A673 (cell line): Measurements from ENCODE around the gene MRS2.

Experiments
- CTCF ChIP-seq: fragments of 300-800, 200-600 bp; sonication (generic); conservative IDR thresholded peaks from 2 replicates; pipeline ENCODE4 v1.5.1; 2017; ENCODE audit warnings: low read depth, mild to moderate bottlenecking, antibody characterized with exemption, low read length, moderate library complexity, mixed read lengths
- EZH2 ChIP-seq: fragments of 200-600 bp; sonication (generic); IDR thresholded peaks from 2 replicates; pipeline ENCODE4 v1.6.1; 2017; ENCODE audit warnings: borderline replicate concordance, low read depth, mild to moderate bottlenecking, mixed read lengths, antibody characterized with exemption, low read length; ENCODE audit not compliant: poor library complexity, severe bottlenecking

GRCh38 chr6:24464253-24465038 is 61.7 kb downstream of the MRS2 start:
- TF ChIP-seq CTCF (no peak), EZH2 (no peak)
